ENCODE results near the gene KIAA1549. TPM values are rescaled to one million over a fixed set of nuclear protein-coding genes. Genes with fewer than 3 reads are reported as not detected.

The KIAA1549 gene
- total RNA-seq, 2 donors from 2014 or later = 0.95 to 1.8 TPM

- H3K9me3 ChIP-seq = no peaks in the 10 kb centered on the region
- no peaks in the 10 kb centered on the region for H3K4me1 ChIP-seq (ENCODE audit: control insufficient read depth in 1 of 2, low read depth in 2 of 2)
- TF ChIP-seq CTCF (IDR thresholded peaks at IDR 0.05) = no peak
- H3K36me3 ChIP-seq = no peaks in the 10 kb centered on the region
- no peak overlapping the region for H3K4me3 ChIP-seq
- DNase-seq (ENCODE audit: low spot score) (no peak), ATAC-seq (ENCODE audit: insufficient number of reproducible peaks, low FRiP score, low read depth) (no peak)
- no peaks in the 10 kb centered on the region for H3K27me3 ChIP-seq (replicated peaks; ENCODE audit: insufficient read depth)
- no peak overlapping the region for H3K27ac ChIP-seq
Observed at GRCh38 chr7:138918756-138919155, 62.4 kb downstream of the KIAA1549 start.

GRCh38 chr7:138918176-138918575 lies 63.0 kb downstream of the KIAA1549 start:
- no peaks in the 10 kb centered on the region for H3K9me3 ChIP-seq
- H3K4me3 ChIP-seq = no peak overlapping the region
- no peak for ATAC-seq (ENCODE audit: insufficient number of reproducible peaks, low FRiP score, low read depth)

GRCh38 chr7:138917771-138918170 lies 63.4 kb downstream of the KIAA1549 start:
- H3K9me3 ChIP-seq = no peaks in the 10 kb centered on the region
- no peak overlapping the region for H3K27ac ChIP-seq
- H3K36me3 ChIP-seq = no peaks in the 10 kb centered on the region
- no peak for TF ChIP-seq CTCF (IDR thresholded peaks at IDR 0.05)
- no peaks in the 10 kb centered on the region for H3K27me3 ChIP-seq (replicated peaks; ENCODE audit: insufficient read depth)
- DNase-seq (ENCODE audit: low spot score) = no peak
- H3K4me3 ChIP-seq = no peak overlapping the region
- no peaks in the 10 kb centered on the region for H3K4me1 ChIP-seq (ENCODE audit: control insufficient read depth in 1 of 2, low read depth in 2 of 2)
- no peak for ATAC-seq (ENCODE audit: insufficient number of reproducible peaks, low FRiP score, low read depth)

More at GRCh38 chr7:138918176-138918575, 63.0 kb downstream of the KIAA1549 start:
- Histone ChIP-seq H3K4me1 (ENCODE audit: control insufficient read depth in 1 of 2, low read depth in 2 of 2) (no peaks in the 10 kb centered on the region), H3K36me3 (no peaks in the 10 kb centered on the region), H3K27ac (no peak overlapping the region), H3K27me3 (replicated peaks; ENCODE audit: insufficient read depth) (no peaks in the 10 kb centered on the region)
- no peak for TF ChIP-seq CTCF (IDR thresholded peaks at IDR 0.05)
- DNase-seq (ENCODE audit: low spot score) = no peak

GRCh38 chr7:138916731-138917130 lies 64.5 kb downstream of the KIAA1549 start:
- ATAC-seq (ENCODE audit: insufficient number of reproducible peaks, low FRiP score, low read depth) = no peak
- DNase-seq (ENCODE audit: low spot score) = no peak
- Histone ChIP-seq H3K36me3 (no peaks in the 10 kb centered on the region), H3K4me3 (no peak overlapping the region), H3K27me3 (replicated peaks; ENCODE audit: insufficient read depth) (no peaks in the 10 kb centered on the region), H3K27ac (no peak overlapping the region), H3K9me3 (no peaks in the 10 kb centered on the region), H3K4me1 (ENCODE audit: control insufficient read depth in 1 of 2, low read depth in 2 of 2) (no peaks in the 10 kb centered on the region)
- TF ChIP-seq CTCF (IDR thresholded peaks at IDR 0.05) = no peak

GRCh38 chr7:138916275-138916674 lies 64.9 kb downstream of the KIAA1549 start:
- DNase-seq (ENCODE audit: low spot score) = no peak
- no peak overlapping the region for H3K4me3 ChIP-seq
- H3K36me3 ChIP-seq = no peaks in the 10 kb centered on the region
- no peaks in the 10 kb centered on the region for H3K9me3 ChIP-seq
- no peaks in the 10 kb centered on the region for H3K27me3 ChIP-seq (replicated peaks; ENCODE audit: insufficient read depth)
- no peak for ATAC-seq (ENCODE audit: insufficient number of reproducible peaks, low FRiP score, low read depth)
- no peak for TF ChIP-seq CTCF (IDR thresholded peaks at IDR 0.05)
- no peak overlapping the region for H3K27ac ChIP-seq
- H3K4me1 ChIP-seq (ENCODE audit: control insufficient read depth in 1 of 2, low read depth in 2 of 2) = no peaks in the 10 kb centered on the region
